HepG2 (cell line): Measurements from ENCODE around the gene DHX57. TPM values are rescaled to one million over a fixed set of nuclear protein-coding genes. Genes with fewer than 3 reads are reported as not detected.

Experiments
- ATAC-seq: fragments of 200-7000 bp; cut with Tn5 transposase; 3 replicates; pipeline ENCODE4 v1.9.1; 2020; ENCODE audit warnings: mild to moderate bottlenecking, moderate library complexity
- BruUV-seq: library from RNA; stranded (reverse); fragments of 400-500 nt; replicated peaks from 2 replicates; lab custom pipeline; 2021; lab: Mats Ljungman, UMichigan
- CTCF ChIA-PET: fragments of 300-600 bp; formaldehyde crosslinking; extraction: SDS; loops from one replicate; lab custom pipeline; 2021; ENCODE audit warnings: low total read pairs, inconsistent platforms, low intra/inter-chr PET ratio; lab: Yijun Ruan, JAX
- POLR2A ChIA-PET: fragments of 350-600 bp; sonication (Branson Sonifier 250); formaldehyde crosslinking; loops from one replicate; lab custom pipeline; 2020; ENCODE audit warnings: antibody characterized with exemption, inconsistent platforms; lab: Yijun Ruan, JAX
- DNase-seq: peaks from one replicate; pipeline ENCODE4 v3.0.0-alpha.2; 2015; ENCODE audit warnings: low spot score
- FAIRE-seq: peaks from 3 replicates; lab custom pipeline; 2011; peaks lifted over from hg19 to GRCh38; lab: Jason Lieb, UNC
- H2AFZ ChIP-seq: one replicate; pipeline ENCODE4 v1.6.1; 2011; ENCODE audit warnings: low read length, inconsistent platforms
- H3K27ac ChIP-seq: fragments of 300-600 bp; 3 replicates; pipeline ENCODE4 v1.8.0; 2011; ENCODE audit warnings: mixed run types, mild to moderate bottlenecking, mixed read lengths, low read length, inconsistent platforms; ENCODE audit not compliant: insufficient read depth; ENCODE audit errors: extremely low read length
- H3K27me3 ChIP-seq, 2 experiments: fragments of 200-600 bp in 1 of 2; 2 replicates in 1 of 2; 3 replicates in 1 of 2; pipeline versions ENCODE4 v1.6.0 to v1.8.0; 2011; ENCODE audit warnings: low read length in 2 of 2, mild to moderate bottlenecking in 2 of 2, moderate library complexity in 2 of 2, inconsistent platforms in 1 of 2; ENCODE audit not compliant: insufficient read depth in 2 of 2, control insufficient read depth in 1 of 2
- H3K36me3 ChIP-seq, 2 experiments: fragments of 200-600 bp in 1 of 2; replicated peaks in 1 of 2; 2 replicates in 1 of 2; 3 replicates in 1 of 2; pipeline versions ENCODE4 v1.5.1 to v1.8.0; 2011; ENCODE audit warnings: low read length in 2 of 2, inconsistent platforms in 1 of 2; ENCODE audit not compliant: insufficient read depth in 2 of 2, control insufficient read depth in 1 of 2
- H3K4me1 ChIP-seq: 2 replicates; pipeline ENCODE4 v1.5.1; 2012; ENCODE audit warnings: low read length, inconsistent platforms; ENCODE audit not compliant: insufficient read depth
- H3K4me2 ChIP-seq: 2 replicates; pipeline ENCODE4 v1.6.0; 2011; ENCODE audit warnings: low read depth, low read length, inconsistent platforms
- H3K4me3 ChIP-seq, 3 experiments: fragments of 200-600 bp in 1 of 3; sonication (generic), shearing (Covaris generic) in 1 of 3; replicated peaks in 1 of 3; 2 replicates each; pipeline ENCODE4 v1.5.1; 2011 to 2016; ENCODE audit warnings: low read length in 3 of 3, inconsistent platforms in 2 of 3, low read depth in 2 of 3, mild to moderate bottlenecking in 2 of 3, control low read depth in 1 of 3, mixed read lengths in 1 of 3; ENCODE audit not compliant: insufficient read depth in 1 of 3
- H3K79me2 ChIP-seq: one replicate; pipeline ENCODE4 v1.6.1; 2011; ENCODE audit warnings: low read length, inconsistent platforms; ENCODE audit not compliant: insufficient read depth
- H3K9ac ChIP-seq: 2 replicates; pipeline ENCODE4 v1.6.0; 2011; ENCODE audit warnings: mild to moderate bottlenecking, low read depth, low read length, inconsistent platforms; ENCODE audit not compliant: insufficient read depth
- H3K9me3 ChIP-seq: 2 replicates; pipeline ENCODE4 v1.5.1; 2012; ENCODE audit warnings: mild to moderate bottlenecking, low read length
- H4K20me1 ChIP-seq: 2 replicates; pipeline ENCODE4 v1.6.0; 2011; ENCODE audit warnings: inconsistent platforms, mild to moderate bottlenecking, low read length, moderate library complexity; ENCODE audit not compliant: insufficient read depth
- MED13 ChIP-seq: sonication (generic); formaldehyde crosslinking; IDR thresholded peaks from 2 replicates; pipeline ENCODE4 v1.5.0; 2020; ENCODE audit warnings: missing genetic modification reagents
- MEIS2 ChIP-seq: sonication (generic); formaldehyde crosslinking; IDR thresholded peaks from 2 replicates; pipeline ENCODE4 v1.9.0; 2021; ENCODE audit warnings: mild to moderate bottlenecking, missing genetic modification reagents
- NKX3-1 ChIP-seq: sonication (generic); formaldehyde crosslinking; IDR thresholded peaks from 2 replicates; pipeline ENCODE4 v1.5.0; 2020; ENCODE audit warnings: missing genetic modification reagents
- ONECUT2 ChIP-seq: sonication (generic); formaldehyde crosslinking; IDR thresholded peaks from 2 replicates; pipeline ENCODE4 v1.4.0; 2020; ENCODE audit warnings: missing genetic modification reagents
- RBM22 ChIP-seq: fragments of 200-400 bp; formaldehyde crosslinking; optimal IDR thresholded peaks from 2 replicates; pipeline ENCODE3; 2017; ENCODE audit warnings: mild to moderate bottlenecking, low read length, moderate library complexity
- ZNF160 ChIP-seq: sonication (generic); formaldehyde crosslinking; IDR thresholded peaks from 2 replicates; pipeline ENCODE4 v1.8.0; 2022; ENCODE audit warnings: mild to moderate bottlenecking, inconsistent platforms, missing genetic modification reagents
- ZNF24 ChIP-seq: fragments of 450-650 bp; IDR thresholded peaks from 2 replicates; pipeline ENCODE4 v1.6.1; 2017; ENCODE audit warnings: antibody characterized with exemption, mild to moderate bottlenecking
- ZNF572 ChIP-seq: sonication (generic); formaldehyde crosslinking; IDR thresholded peaks from 2 replicates; pipeline ENCODE4 v1.5.1; 2020; ENCODE audit warnings: mild to moderate bottlenecking, missing genetic modification reagents
- ZNF709 ChIP-seq: sonication (generic); formaldehyde crosslinking; IDR thresholded peaks from 2 replicates; pipeline ENCODE4 v1.5.0; 2020; ENCODE audit warnings: mild to moderate bottlenecking, missing genetic modification reagents
- ZSCAN25 ChIP-seq: sonication (generic); formaldehyde crosslinking; IDR thresholded peaks from 2 replicates; pipeline ENCODE4 v1.8.0; 2022; ENCODE audit warnings: mild to moderate bottlenecking, missing genetic modification reagents
- WGBS: methylation state at CpG from one replicate; pipeline ENCODE4 v1.1.6; 2017; ENCODE audit warnings: low lambda C conversion rate; 5-methylcytosine and 5-hydroxymethylcytosine counted together
- in situ Hi-C: cut with HindIII; loops from 2 replicates; pipeline ENCODE4 v1.10.0; 2017; ENCODE audit warnings: low pct_unique_long_range_greater_than_20kb; ENCODE audit not compliant: extremely low pct_ligation_motif_present
- intact Hi-C: fragments of 100-400 bp; cut with micrococcal nuclease; formaldehyde crosslinking; loops from one replicate; pipeline ENCODE4 v1.10.0; 2022; ENCODE audit not compliant: unreplicated experiment
- polyA plus RNA-seq, 8 experiments: library from polyadenylated mRNA; depleted of rRNA in 3 of 8; stranded (reverse) in 7 of 8; unstranded in 1 of 8; fragments of >200 nt; fragmentation: Illumina TruSeq in 4 of 8; extraction: Trizol in 4 of 8; gene quantifications; 2 replicates each; pipeline versions ENCODE4 v1.2.1 to v1.2.3, GENCODE V29; 2011 to 2016; ENCODE audit warnings: low read depth in 4 of 8, missing spikeins in 1 of 8, mixed read lengths in 1 of 8; ENCODE audit not compliant: insufficient read depth in 1 of 8
- total RNA-seq, 5 experiments: library from RNA; depleted of rRNA; stranded (reverse); fragments of >200 nt; fragmentation: Illumina TruSeq; extraction: Trizol; gene quantifications; 2 replicates each; pipeline ENCODE4 v1.2.3, GENCODE V29; 2016; ENCODE audit warnings: low read depth in 1 of 5
- TF ChIP-seq, protein P1 (sequence below): sonication (generic); formaldehyde crosslinking; IDR thresholded peaks from 2 replicates; pipeline ENCODE4 v1.4.0; 2020; ENCODE audit warnings: missing genetic modification reagents
- TF ChIP-seq, protein P2 (sequence below), 2 experiments: sonication (generic) in 1 of 2; formaldehyde crosslinking in 1 of 2; IDR thresholded peaks; 2 replicates each; pipeline versions ENCODE4 v1.6.1 to v1.9.0; 2014 to 2022; ENCODE audit warnings: antibody characterized with exemption in 1 of 2, borderline replicate concordance in 1 of 2, inconsistent platforms in 1 of 2, low read depth in 1 of 2, missing genetic modification reagents in 1 of 2

Gene DHX57
- total and polyA plus RNA-seq, 2 of the 13 experiments (the other 11 are each of a cell fraction or from before 2014, with no cell fraction given), result 9.2 to 24.2 TPM

DNA sequence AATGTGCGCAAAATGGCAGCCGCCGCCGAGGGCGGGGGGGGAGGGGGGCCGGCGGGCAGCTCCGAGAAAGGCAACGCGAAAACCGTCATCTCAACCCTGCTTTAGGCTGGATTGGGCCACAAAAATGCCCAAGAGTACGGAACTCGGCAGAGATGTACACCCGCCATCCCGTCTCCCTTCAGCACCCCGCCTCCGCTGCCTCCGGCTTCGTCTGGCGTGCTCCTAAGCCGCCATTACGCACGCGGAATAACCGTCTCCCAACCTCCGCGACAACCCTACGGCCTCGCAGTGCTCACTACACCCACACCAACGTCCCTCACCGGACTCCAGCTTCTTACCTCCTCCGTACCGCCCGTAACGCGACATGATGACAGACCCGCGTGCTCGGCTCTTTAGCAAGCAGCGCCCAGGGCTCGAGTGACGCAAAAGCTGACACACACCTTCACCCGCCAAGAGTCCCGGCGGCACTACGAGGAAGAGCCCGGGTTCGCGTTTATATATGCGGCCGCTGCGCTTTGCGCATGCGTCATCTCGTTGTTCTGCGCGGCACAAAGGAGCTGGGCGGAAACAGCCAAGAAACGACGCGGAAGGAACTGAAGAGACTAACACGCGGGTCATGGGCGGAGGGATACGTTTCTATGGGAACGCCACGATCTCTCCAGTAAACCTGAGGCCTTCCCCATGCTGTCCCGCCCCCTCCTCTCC, 124.7 kb downstream of the DHX57 start, which contains the start of gene SRSF7 (continued):
- TF ChIP-seq, protein P1, sequence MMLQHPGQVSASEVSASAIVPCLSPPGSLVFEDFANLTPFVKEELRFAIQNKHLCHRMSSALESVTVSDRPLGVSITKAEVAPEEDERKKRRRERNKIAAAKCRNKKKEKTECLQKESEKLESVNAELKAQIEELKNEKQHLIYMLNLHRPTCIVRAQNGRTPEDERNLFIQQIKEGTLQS (CRISPR knock-in tag), result peak; percentile 42; the same call in 1 of the 2 replicates
- TF ChIP-seq ZNF160 (CRISPR knock-in tag), result peak; percentile 80; the same call in 1 of the 2 replicates
- no peak for TF ChIP-seq ZNF24
- peak; percentile 88 for TF ChIP-seq NKX3-1 (CRISPR knock-in tag)
- TF ChIP-seq MED13 (CRISPR knock-in tag), result peak; percentile 95

DNA sequence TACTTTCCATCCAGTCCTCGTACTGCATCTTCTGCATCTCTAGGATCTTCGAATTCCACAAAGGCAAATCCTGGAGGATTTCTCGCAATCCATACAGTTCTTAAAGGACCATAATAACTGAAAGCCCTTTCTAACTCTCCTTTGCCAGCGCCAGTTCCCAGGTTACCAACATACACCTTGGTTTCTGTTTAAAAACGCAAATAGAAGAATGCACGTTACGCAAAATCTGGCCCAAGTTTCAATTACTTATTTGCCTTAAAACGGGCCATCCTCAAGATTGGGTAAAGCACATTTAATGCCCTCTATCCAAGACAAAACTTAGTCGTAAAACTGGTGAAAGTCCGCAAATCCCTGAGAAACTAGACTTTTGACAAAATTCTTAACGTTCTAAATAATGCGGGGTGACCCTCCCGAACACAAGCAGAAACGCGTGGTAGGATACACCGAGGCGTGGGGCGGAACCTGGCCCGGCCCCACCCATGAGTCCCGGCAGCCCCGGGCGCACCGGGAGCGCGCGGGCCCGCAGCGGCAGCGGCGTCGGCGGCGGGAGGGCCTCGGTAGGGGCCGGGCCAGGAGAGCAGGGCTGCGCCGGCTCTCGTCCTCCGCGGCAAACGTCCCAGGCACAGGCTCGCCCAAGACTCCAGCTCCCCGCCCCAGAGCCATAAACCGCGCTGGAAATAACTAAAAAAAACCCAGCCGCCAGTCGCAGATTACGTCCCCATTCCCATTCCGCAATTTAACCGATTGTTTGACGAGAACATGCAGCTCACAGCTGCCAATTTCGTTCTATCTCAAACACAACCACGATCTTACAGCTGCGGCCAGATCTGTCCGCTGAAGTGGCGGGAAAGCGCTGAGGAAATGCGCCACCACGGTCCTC, 125.5 kb downstream of the DHX57 start:
- Histone ChIP-seq H2AFZ (peak overlapping the region; percentile 13), H3K9me3 (no peaks in the 10 kb centered on the region), H3K36me3 (peaks cover 14 to 39% of the 10 kb centered on the region in 2 experiments), H3K4me2 (peak overlapping the region; percentile 86), H3K9ac (peak overlapping the region; percentile 96), H3K4me1 (peaks cover 72% of the 10 kb centered on the region), H3K79me2 (peaks cover 59% of the 10 kb centered on the region), H3K4me3 (peak overlapping the region; percentile 83 to 94 (median 85)), H3K27ac (peak overlapping the region; percentile 87), H3K27me3 (no peaks in the 10 kb centered on the region; a peak in 1 of 5 replicates), H4K20me1 (peaks cover 50% of the 10 kb centered on the region)
- ChIA-PET CTCF (no interaction called here), POLR2A (interaction anchor here (1.1 to 2.6 kb wide), 33 partner anchors 9 to 766 kb away, joined by 3 to 92 read pairs (median 8); partner anchors contain the start of genes DHX57, GALM, HNRNPLL and MORN2)
- WGBS, result 2% methylated on average over 36 of the region's 59 CpGs
- DNase-seq (no peak), ATAC-seq (peak; percentile 66), FAIRE-seq (no peak)
- BruUV-seq, result no TSS peak
- in situ Hi-C loops, result no loop called here
- intact Hi-C loops, result loop anchor here (10.0 kb wide), 1 partner anchor 375 kb away; the partner anchor contains the start of gene SOS1
- TF ChIP-seq ONECUT2 (CRISPR knock-in tag) (0 out of 2 replicates have a peak, but pooled peaks have one; percentile 11), RBM22 (no peak), ZNF709 (CRISPR knock-in tag) (peak; percentile 17; the same call in 1 of the 2 replicates), ZSCAN25 (CRISPR knock-in tag) (no peak), ZNF572 (CRISPR knock-in tag) (peak; percentile 22; the same call in 1 of the 2 replicates), MEIS2 (CRISPR knock-in tag) (peak; percentile 47)
- TF ChIP-seq, protein P2, sequence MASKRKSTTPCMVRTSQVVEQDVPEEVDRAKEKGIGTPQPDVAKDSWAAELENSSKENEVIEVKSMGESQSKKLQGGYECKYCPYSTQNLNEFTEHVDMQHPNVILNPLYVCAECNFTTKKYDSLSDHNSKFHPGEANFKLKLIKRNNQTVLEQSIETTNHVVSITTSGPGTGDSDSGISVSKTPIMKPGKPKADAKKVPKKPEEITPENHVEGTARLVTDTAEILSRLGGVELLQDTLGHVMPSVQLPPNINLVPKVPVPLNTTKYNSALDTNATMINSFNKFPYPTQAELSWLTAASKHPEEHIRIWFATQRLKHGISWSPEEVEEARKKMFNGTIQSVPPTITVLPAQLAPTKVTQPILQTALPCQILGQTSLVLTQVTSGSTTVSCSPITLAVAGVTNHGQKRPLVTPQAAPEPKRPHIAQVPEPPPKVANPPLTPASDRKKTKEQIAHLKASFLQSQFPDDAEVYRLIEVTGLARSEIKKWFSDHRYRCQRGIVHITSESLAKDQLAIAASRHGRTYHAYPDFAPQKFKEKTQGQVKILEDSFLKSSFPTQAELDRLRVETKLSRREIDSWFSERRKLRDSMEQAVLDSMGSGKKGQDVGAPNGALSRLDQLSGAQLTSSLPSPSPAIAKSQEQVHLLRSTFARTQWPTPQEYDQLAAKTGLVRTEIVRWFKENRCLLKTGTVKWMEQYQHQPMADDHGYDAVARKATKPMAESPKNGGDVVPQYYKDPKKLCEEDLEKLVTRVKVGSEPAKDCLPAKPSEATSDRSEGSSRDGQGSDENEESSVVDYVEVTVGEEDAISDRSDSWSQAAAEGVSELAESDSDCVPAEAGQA (IDR thresholded peaks at IDR 0.05; ENCODE audit: low read depth), result no peak
- TF ChIP-seq, protein P2 (CRISPR knock-in tag; IDR thresholded peaks at IDR 0.05; ENCODE audit: borderline replicate concordance), result no peak; the same call in 1 of the 2 replicates
